Fibroblast of villous mesenchyme (primary cell): ENCODE results near the gene ANKS1B. TPM values are rescaled to one million over a fixed set of nuclear protein-coding genes. Genes with fewer than 3 reads are reported as not detected.

ENCODE experiments used
- DNase-seq: peaks from one replicate; pipeline ENCODE4 v3.0.0-alpha.2; 2010; ENCODE audit warnings: low read depth
- H3K4me3 ChIP-seq: 2 replicates; pipeline ENCODE4 v1.5.1; 2011; ENCODE audit warnings: low read depth, mild to moderate bottlenecking, low read length
- CTCF ChIP-seq: IDR thresholded peaks from 2 replicates; pipeline ENCODE4 v1.5.1; 2012; ENCODE audit warnings: low read depth, mild to moderate bottlenecking, low read length; ENCODE audit not compliant: insufficient read depth
- total RNA-seq: library from RNA; depleted of rRNA; stranded (reverse); fragments of >200 nt; gene quantifications from 2 replicates; pipeline ENCODE4 v1.2.3, GENCODE V29; 2012

Gene ANKS1B
- total RNA-seq, 1 donor, result 0.86 TPM

- no peak overlapping the region for H3K4me3 ChIP-seq
- DNase-seq, result no peak
- TF ChIP-seq CTCF, result no peak
Measured at GRCh38 chr12:99966429-99966828, 18.3 kb downstream of the ANKS1B start.

- TF ChIP-seq CTCF, result no peak
- H3K4me3 ChIP-seq, result no peak overlapping the region
- peak; percentile 2 for DNase-seq
Measured at GRCh38 chr12:99960311-99960710, 24.4 kb downstream of the ANKS1B start.

GRCh38 chr12:99959549-99960170, 25.1 kb downstream of the ANKS1B start:
- H3K4me3 ChIP-seq, result no peak overlapping the region
- TF ChIP-seq CTCF, result no peak
- peak; percentile 68 for DNase-seq

DNA sequence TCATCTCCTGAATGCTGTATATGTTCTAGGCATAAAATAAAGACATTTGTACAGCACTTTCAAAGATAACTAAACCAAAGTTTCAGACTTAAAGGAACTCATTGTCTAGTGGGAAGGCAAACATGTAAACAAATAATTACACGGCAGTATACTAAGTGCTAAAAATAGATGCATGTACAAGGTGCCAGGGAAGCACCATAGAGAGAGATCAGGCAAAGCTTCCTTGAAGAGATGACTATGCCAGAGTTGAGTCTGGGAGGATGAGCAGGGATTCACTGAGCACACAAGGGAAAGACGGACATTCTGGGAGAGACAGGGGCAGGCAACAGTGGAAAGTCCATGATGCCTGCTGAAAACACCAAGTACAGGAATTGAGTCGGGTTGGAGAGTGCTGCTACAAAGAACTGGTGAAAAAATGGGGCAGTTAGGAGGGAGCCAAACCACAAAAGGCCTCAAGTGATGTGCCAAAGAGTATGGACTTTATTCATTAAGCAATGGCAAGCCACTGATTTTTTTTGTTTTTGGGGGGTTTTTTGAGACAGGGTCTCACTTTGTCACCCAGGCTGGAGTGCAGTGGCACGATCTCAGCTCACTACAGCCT, 26.8 kb downstream of the ANKS1B start:
- no peak for TF ChIP-seq CTCF
- DNase-seq, result no peak
- H3K4me3 ChIP-seq, result no peak overlapping the region

DNA sequence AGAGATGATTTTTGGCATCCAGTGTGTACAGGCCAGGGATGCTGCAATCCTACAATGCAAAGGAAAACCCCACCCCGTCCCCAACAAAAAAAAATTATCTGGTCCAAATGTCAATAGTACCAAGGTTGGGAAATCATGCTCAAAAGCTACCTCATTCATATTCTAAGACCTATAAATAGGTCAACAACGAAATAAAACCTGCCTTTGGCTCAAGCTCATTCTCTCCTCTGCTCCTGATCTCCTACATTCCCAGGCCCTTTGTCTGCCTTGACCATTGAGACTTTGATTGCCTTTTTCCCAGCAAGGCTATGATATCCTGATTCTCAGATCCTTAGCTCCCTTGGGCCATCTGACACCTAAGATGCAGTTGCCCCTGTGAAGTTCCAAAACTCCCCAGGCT, 30.0 kb downstream of the ANKS1B start:
- no peak overlapping the region for H3K4me3 ChIP-seq
- TF ChIP-seq CTCF, result no peak
- no peak for DNase-seq

DNA sequence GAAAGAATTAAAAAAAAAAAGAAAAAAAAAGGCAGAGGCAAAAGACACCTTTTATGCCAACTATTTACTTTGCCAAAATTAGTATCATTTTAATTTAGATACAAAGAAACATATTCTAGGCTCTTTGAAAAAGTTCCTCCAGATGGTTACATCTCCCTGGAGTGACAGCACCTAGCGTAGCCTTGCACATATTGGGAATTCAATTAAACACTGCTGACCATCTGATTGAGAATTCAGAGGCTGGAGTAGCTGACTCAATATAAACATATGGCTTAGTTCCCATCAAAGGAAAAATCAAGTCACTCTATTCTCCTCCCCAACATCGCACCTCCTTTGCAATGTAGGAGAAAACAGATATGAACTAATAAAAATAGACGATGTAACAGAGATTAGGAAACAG, 36.4 kb downstream of the ANKS1B start:
- DNase-seq, result no peak
- no peak for TF ChIP-seq CTCF
- H3K4me3 ChIP-seq, result no peak overlapping the region

DNA sequence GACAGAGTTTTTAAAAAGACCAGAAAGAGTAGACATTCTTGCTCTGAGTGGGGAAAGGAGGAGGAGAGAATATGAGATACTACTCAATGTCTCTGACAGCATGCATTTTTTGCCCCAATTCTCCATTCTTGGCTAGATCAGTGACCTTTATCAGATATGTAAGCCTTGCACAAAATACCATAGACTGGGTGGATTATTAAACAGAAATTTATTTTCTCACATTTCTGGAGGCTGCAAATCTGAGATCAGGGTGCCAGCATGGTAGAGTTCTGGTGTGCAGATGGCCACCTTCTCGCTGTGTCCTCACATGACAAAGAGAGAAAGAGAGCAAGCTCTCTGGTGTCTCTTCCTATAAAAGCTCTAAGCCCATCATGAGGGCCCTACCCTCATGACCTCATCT, 38.6 kb downstream of the ANKS1B start:
- H3K4me3 ChIP-seq, result no peak overlapping the region
- DNase-seq, result no peak
- TF ChIP-seq CTCF, result no peak
